ENCODE results near the gene SETSIP.

DNA sequence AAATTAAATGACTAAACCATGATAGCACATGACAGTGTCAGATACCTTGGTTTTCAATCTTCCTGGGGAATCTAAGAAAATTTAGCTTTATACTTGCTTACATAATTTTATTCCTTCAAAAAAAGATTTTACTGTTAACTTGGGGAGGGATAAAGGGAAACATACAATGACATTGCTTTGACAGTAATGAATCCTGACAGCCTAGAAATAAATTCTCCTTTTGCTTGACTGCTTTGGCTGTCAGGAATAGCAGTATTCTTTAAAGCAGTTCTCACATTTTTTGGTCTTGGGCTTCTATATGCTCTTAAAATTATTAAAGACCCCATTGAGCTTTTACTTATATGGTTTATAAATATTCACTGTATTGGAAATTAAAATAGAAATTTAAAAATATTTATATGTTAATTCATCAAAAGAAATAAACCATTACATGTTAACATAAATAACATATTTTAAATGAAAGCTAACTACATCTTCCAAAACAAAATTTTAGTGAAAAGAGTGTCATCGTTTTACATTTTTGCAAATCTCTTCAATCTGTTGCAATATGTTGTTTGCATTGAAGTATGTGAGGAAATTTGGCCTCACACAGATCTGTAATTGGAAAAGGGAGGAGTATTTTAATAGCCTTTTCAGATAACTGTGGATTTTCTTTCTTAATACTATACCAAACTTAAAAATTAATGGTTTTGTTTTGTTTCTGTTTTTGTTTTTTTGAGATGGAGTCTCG lies 29.3 kb downstream of the SETSIP start:
- no peak for TF ChIP-seq CTCF (conservative IDR thresholded peaks at IDR 0.05; ENCODE audit: low read length)
- TF ChIP-seq EZH2phosphoT487 (IDR thresholded peaks at IDR 0.05; ENCODE audit: borderline replicate concordance, low read depth, low read length), result no peak
